Testis (tissue), 3 donors: ENCODE data around the gene HPF1. TPM values are rescaled to one million over a fixed set of nuclear protein-coding genes. Genes with fewer than 3 reads are reported as not detected.
A peak's percentile ranks its signal among the peaks of the same experiment; 100 is the strongest.

Source experiments
- DNase-seq: peaks from one replicate; pipeline ENCODE4 v3.0.0-alpha.2; 2019
- H3K27ac ChIP-seq, 2 donors: fragments of 200-600 bp; sonication (generic); one replicate each; pipeline ENCODE4 v1.5.1; 2019
- H3K27me3 ChIP-seq: fragments of 200-600 bp; sonication (generic); one replicate; pipeline ENCODE4 v1.5.1; 2019
- H3K36me3 ChIP-seq: fragments of 200-600 bp; sonication (generic); one replicate; pipeline ENCODE4 v1.5.1; 2017; ENCODE audit warnings: low read depth; ENCODE audit errors: missing control alignments
- H3K4me1 ChIP-seq: fragments of 200-600 bp; sonication (generic); one replicate; pipeline ENCODE4 v1.5.1; 2019
- H3K4me3 ChIP-seq, 2 donors: fragments of 200-600 bp; sonication (generic); one replicate each; pipeline ENCODE4 v1.5.1; 2017 to 2019
- H3K9me3 ChIP-seq: fragments of 200-600 bp; sonication (generic); one replicate; pipeline ENCODE4 v1.5.1; 2017
- CTCF ChIP-seq, 3 experiments: fragments of 450-650 bp in 2 of 3; fragments of 200-600 bp in 1 of 3; sonication (generic) in 1 of 3; IDR thresholded peaks; one replicate each; pipeline ENCODE4 v1.5.1; 2016 to 2019; ENCODE audit warnings: antibody characterized with exemption in 3 of 3, mild to moderate bottlenecking in 2 of 3, moderate library complexity in 1 of 3
- POLR2A ChIP-seq: fragments of 450-650 bp; IDR thresholded peaks from one replicate; pipeline ENCODE4 v1.6.1; 2017; ENCODE audit warnings: antibody characterized with exemption, mild to moderate bottlenecking, moderate library complexity
- WGBS, 2 donors: methylation state at CpG; one replicate each; pipeline ENCODE4 v1.1.5; 2018; 5-methylcytosine and 5-hydroxymethylcytosine counted together
- intact Hi-C: fragments of 100-400 bp; cut with DNase I; formaldehyde crosslinking; loops from one replicate; pipeline ENCODE4 v1.15.1; 2023; ENCODE audit warnings: low total_unique reads
- polyA plus RNA-seq: library from polyadenylated mRNA; stranded (reverse); fragments of 350-450 nt; fragmentation: Illumina TruSeq; extraction: RNeasy Lipid Tissue Mini Kit (QIAGEN cat#74804); gene quantifications from one replicate; pipeline ENCODE4 v1.2.3, GENCODE V29; 2014; ENCODE audit warnings: low read depth, low replicate concordance; ENCODE audit not compliant: insufficient read depth
- total RNA-seq, 2 donors: library from RNA; depleted of rRNA; stranded (reverse); fragments of >200 nt; gene quantifications; one replicate each; pipeline ENCODE4 v1.2.3, GENCODE V29; 2016

The HPF1 gene
- total and polyA plus RNA-seq, 3 donors from 2014 or later = 16.8 to 24.6 (median 18.9) TPM

- no peaks in the 10 kb centered on the region for H3K4me1 ChIP-seq
- no peaks in the 10 kb centered on the region for H3K27me3 ChIP-seq
- DNase-seq = no peak
- H3K27ac ChIP-seq = no peak overlapping the region
- 84 to 89% methylated on average over 3 of the region's 3 CpGs for WGBS, 2 donors
- no peak for TF ChIP-seq CTCF (IDR thresholded peaks at IDR 0.05)
- TF ChIP-seq POLR2A = no peak
- H3K4me3 ChIP-seq = no peak overlapping the region
- no peaks in the 10 kb centered on the region for H3K36me3 ChIP-seq
- intact Hi-C loops = no loop called here
- H3K9me3 ChIP-seq = no peaks in the 10 kb centered on the region
Measured at GRCh38 chr4:169766741-169767140, 9.0 kb upstream of the HPF1 start.

- intact Hi-C loops = no loop called here
- Histone ChIP-seq H3K4me1 (no peaks in the 10 kb centered on the region), H3K27me3 (no peaks in the 10 kb centered on the region), H3K36me3 (no peaks in the 10 kb centered on the region), H3K27ac (no peak overlapping the region), H3K9me3 (no peaks in the 10 kb centered on the region), H3K4me3 (no peak overlapping the region)
- TF ChIP-seq POLR2A (no peak), CTCF (IDR thresholded peaks at IDR 0.05) (no peak)
- DNase-seq = no peak
- 92 to 93% methylated on average over 2 of the region's 2 CpGs for WGBS, 2 donors
Measured at GRCh38 chr4:169765835-169766234, 8.1 kb upstream of the HPF1 start.

DNA sequence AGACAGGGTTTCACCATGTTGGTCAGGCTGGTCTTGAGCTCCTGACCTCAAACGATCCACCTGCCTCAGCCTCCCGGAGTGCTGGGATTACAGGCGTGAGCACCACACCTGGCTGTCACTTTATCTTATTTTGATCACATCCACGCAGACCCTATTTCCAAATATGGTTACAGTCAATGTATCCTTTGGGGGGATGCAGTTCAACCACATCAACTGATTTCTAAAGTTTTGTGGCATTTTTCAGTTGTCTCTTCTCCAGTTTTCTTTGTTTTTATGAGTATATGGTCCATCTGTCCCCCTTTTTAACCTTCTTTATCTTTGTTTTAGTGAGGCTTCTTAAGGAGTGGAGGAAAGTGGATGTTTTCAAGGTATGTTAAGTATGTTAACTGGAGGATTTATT is 4.1 kb upstream of the HPF1 start:
- Histone ChIP-seq H3K9me3 (no peaks in the 10 kb centered on the region), H3K27me3 (no peaks in the 10 kb centered on the region), H3K36me3 (no peaks in the 10 kb centered on the region), H3K4me1 (peaks cover 4% of the 10 kb centered on the region), H3K4me3 (no peak overlapping the region), H3K27ac (no peak overlapping the region)
- DNase-seq = no peak
- TF ChIP-seq CTCF (IDR thresholded peaks at IDR 0.05) (no peak), POLR2A (no peak)
- intact Hi-C loops = no loop called here
- 68 to 71% methylated on average over 4 of the region's 4 CpGs for WGBS, 2 donors

DNA sequence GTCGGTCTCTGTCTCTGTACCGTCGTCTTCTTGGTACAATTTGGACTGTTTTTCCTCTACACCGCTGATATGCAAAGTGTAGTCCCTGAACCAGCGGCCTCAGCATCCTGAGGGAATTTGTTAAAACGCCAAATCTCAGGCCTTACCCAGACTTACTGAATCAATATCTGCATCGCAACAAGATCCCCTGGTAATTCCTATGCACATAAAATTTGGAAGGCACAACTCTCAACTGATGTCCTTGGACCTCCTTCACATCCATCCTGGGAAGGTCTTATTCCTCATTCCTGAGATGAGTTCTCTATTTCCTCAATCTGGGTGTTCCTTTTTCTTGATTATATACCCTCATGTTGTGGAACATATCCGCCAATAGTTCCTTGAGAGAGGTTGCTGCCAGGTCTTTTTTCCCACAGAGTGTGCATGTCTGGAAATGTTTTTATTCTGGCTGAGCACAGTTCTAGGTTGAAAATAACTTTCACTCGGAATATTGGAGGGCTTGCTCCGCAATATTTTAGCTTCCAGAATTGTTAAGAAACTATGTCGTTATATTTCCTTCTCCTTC is 738 bp upstream of the HPF1 start:
- H3K9me3 ChIP-seq = no peaks in the 10 kb centered on the region
- peak overlapping the region; percentile 82 to 88 for H3K4me3 ChIP-seq
- intact Hi-C loops = no loop called here
- DNase-seq = no peak
- H3K27me3 ChIP-seq = no peaks in the 10 kb centered on the region
- H3K36me3 ChIP-seq = no peaks in the 10 kb centered on the region
- peaks cover 11% of the 10 kb centered on the region for H3K4me1 ChIP-seq
- 14 to 27% methylated on average over 11 of the region's 11 CpGs for WGBS, 2 donors
- no peak for TF ChIP-seq CTCF (IDR thresholded peaks at IDR 0.05)
- no peak for TF ChIP-seq POLR2A
- peak overlapping the region; percentile 81 to 85 for H3K27ac ChIP-seq

DNA sequence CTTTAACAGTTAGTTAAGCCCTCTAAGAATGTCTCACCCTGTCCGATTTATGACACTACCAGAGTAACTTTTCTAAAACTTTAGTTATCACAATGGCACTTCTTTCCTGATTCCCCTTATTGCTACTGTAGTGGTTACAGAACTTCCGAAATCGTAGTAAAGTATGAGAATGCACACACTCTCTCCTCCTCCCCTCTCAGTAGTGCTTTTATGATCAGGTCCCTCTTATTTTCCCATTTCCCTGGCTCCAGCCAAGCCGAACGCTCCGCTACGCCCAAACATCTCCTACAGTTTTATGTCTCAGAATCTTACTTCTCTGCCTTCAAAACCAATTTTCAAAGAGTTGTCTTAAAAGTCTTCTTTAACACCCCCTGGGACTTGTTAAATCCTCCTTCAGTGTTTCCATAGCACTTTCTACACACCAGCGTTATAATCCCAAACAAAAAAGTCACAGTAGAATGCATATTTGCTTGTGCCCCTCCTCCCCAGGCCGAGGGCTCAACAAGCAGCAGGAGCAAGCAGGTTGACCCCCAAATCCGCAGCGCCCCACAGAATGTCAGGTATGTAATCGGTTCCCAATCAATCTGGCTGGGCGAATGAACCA is 671 bp downstream of the HPF1 start:
- WGBS, 2 donors = 1 to 2% methylated on average over 13 of the region's 13 CpGs

More for the DNA sequence above, 671 bp downstream of the HPF1 start:
- Histone ChIP-seq H3K4me3 (peak overlapping the region; percentile 82 to 88), H3K9me3 (no peaks in the 10 kb centered on the region), H3K27me3 (no peaks in the 10 kb centered on the region), H3K36me3 (no peaks in the 10 kb centered on the region), H3K27ac (peak overlapping the region; percentile 49 to 81), H3K4me1 (peaks cover 11% of the 10 kb centered on the region)
- TF ChIP-seq CTCF (IDR thresholded peaks at IDR 0.05) (no peak), POLR2A (no peak)
- DNase-seq = peak; percentile 26
- intact Hi-C loops = no loop called here
